Measurements from ENCODE around the gene RALGPS1. TPM values are rescaled to one million over a fixed set of nuclear protein-coding genes. Genes with fewer than 3 reads are reported as not detected.

The RALGPS1 gene
- total RNA-seq, 4 donors from 2014 or later = 7.3 to 22.4 (median 15.4) TPM

DNA sequence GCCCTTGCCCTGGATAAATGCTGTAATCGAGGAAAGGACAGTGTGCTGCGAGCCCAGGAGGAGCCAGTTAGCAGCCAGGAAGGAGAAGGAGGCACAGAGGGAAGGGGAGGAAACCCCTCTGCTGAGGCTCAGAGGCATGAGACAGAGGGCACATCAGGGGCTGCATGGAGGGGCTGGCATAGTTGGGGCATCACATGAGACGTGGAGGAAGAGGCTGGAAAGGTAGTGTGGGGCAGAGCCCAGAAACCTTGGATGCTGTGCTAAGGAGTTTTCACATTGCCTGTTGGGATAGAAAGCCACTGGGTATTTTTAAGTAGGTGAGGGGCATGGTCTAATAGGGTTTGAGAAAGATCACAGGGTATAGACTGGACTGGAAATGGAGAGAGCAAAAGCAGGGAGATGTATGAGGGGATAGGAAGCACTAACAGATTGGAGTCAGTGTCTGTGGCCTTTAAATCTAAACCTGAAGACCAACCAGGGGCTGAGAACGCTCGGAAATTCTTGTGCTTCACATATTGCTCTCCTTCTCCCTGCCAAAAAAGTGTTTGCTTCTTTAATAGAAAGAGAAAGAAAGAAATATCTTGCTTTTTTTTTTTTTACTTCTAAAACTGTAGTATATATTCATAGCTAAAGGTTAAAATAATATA is 240.9 kb downstream of the RALGPS1 start:
- intact Hi-C loops (cut with DNase I; ENCODE audit: low total_unique reads) = no loop called here
- WGBS, 2 donors = 89 to 92% methylated on average over 5 of the region's 5 CpGs
- DNase-seq (ENCODE audit: low spot score in 2 of 2) = peak in 1 of 2 donors; percentile 67
- H3K4me3 ChIP-seq (ENCODE audit: low read depth, poor library complexity, severe bottlenecking) = no peak overlapping the region
- no peak for TF ChIP-seq POLR2A (IDR thresholded peaks at IDR 0.05)
- TF ChIP-seq, protein P1, sequence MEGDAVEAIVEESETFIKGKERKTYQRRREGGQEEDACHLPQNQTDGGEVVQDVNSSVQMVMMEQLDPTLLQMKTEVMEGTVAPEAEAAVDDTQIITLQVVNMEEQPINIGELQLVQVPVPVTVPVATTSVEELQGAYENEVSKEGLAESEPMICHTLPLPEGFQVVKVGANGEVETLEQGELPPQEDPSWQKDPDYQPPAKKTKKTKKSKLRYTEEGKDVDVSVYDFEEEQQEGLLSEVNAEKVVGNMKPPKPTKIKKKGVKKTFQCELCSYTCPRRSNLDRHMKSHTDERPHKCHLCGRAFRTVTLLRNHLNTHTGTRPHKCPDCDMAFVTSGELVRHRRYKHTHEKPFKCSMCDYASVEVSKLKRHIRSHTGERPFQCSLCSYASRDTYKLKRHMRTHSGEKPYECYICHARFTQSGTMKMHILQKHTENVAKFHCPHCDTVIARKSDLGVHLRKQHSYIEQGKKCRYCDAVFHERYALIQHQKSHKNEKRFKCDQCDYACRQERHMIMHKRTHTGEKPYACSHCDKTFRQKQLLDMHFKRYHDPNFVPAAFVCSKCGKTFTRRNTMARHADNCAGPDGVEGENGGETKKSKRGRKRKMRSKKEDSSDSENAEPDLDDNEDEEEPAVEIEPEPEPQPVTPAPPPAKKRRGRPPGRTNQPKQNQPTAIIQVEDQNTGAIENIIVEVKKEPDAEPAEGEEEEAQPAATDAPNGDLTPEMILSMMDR (IDR thresholded peaks at IDR 0.05) = no peak

DNA sequence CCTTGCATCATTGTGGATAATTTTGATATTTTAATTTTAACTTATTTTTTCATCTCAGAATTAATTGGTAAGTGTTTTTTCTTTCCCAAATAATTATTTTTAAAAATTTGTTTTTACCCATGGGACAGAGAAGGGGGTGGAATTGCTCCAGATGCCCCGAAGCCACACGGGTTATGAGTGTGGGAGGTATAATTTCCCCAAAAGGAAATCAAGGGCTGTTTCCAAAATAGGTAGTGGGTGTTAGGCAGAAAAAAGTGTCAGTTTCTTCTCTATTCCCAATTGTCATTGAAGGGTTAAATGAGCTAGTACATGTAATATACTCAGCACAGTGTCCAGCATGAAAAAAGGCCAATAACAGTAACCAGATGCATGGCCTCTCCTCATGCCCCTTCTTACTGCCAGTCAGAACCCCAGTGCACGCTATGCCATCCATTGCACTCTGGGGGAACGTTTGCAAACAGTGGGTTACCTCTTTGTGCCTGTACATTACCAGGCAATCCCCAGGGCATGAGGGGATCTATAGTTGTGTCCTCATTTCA is 244.3 kb downstream of the RALGPS1 start:
- intact Hi-C loops (cut with DNase I; ENCODE audit: low total_unique reads) = no loop called here
- H3K4me3 ChIP-seq (ENCODE audit: low read depth, poor library complexity, severe bottlenecking) = no peak overlapping the region
- no peak for DNase-seq (ENCODE audit: low spot score in 2 of 2)
- TF ChIP-seq, protein P1 (IDR thresholded peaks at IDR 0.05) = no peak
- TF ChIP-seq POLR2A (IDR thresholded peaks at IDR 0.05) = no peak
- WGBS, 2 donors = 86 to 87% methylated on average over 4 of the region's 4 CpGs

DNA sequence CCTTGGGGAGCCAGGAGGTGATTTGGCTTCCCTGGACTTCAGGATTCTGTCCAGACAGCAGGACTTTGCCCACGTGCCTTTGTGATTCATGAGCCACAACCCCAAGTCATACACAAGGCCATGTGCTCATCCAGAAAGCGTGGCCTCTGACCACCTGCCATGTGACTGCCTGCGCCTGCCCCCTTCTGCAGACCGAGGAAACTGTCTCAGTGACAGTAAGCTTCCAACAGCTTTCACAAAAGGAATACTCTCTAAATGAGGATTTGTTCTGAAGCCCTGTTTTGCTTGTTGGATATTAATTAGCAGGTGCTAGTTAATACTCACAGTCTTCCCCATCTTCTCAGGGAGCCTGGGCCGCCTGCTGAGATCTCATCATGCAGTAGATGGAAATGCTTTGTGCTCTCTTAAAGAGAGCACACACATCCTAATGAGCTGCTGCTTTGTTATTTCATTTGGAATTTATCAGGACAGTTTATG is 244.8 kb downstream of the RALGPS1 start:
- 53 to 63% methylated on average over 5 of the region's 5 CpGs for WGBS, 2 donors
- DNase-seq (ENCODE audit: low spot score in 2 of 2) = peak; percentile 62 to 90
- intact Hi-C loops (cut with DNase I; ENCODE audit: low total_unique reads) = no loop called here

DNA sequence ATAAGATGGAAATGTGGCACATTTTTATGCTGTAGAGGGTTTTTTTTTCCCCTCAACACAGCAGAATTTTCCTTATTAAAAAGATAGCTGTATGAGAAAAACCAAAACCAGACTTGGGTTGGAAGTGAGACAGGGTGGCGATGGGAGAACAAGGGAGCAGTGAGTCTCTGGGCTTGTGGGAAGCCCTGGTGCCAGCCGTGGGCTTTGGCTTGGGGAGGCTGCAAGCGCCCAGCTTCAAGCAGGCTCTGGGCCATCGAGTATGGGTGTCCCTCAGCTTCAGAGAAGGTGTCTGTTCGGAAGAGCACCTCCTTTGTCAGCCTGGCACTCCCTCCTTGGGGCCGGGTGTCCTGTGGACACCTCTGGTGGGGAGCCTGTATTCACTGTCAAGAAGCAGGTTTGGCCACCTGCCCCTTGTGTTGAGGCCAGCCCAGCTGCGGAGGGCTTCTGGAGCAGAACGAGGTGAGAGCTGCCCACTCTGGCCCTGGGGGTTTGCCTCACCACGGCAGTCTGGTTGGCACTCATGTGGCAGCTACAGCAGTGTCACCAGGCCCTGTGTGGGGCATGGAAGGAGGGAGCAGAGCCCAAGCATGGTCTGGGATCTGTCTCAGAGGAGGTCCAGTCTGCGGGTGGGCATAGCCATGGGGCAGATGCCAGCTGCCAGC is 245.5 kb downstream of the RALGPS1 start:
- TF ChIP-seq POLR2A (IDR thresholded peaks at IDR 0.05) = no peak
- TF ChIP-seq, protein P1 (IDR thresholded peaks at IDR 0.05) = no peak
- no peak overlapping the region for H3K4me3 ChIP-seq (ENCODE audit: low read depth, poor library complexity, severe bottlenecking)
- intact Hi-C loops (cut with DNase I; ENCODE audit: low total_unique reads) = no loop called here
- 75 to 86% methylated on average over 9 of the region's 10 CpGs for WGBS, 2 donors
- DNase-seq (ENCODE audit: low spot score in 2 of 2) = peak in 1 of 2 donors; percentile 75

More for the DNA sequence above, 244.8 kb downstream of the RALGPS1 start:
- TF ChIP-seq, protein P1 (IDR thresholded peaks at IDR 0.05) = no peak
- no peak for TF ChIP-seq POLR2A (IDR thresholded peaks at IDR 0.05)
- no peak overlapping the region for H3K4me3 ChIP-seq (ENCODE audit: low read depth, poor library complexity, severe bottlenecking)

DNA sequence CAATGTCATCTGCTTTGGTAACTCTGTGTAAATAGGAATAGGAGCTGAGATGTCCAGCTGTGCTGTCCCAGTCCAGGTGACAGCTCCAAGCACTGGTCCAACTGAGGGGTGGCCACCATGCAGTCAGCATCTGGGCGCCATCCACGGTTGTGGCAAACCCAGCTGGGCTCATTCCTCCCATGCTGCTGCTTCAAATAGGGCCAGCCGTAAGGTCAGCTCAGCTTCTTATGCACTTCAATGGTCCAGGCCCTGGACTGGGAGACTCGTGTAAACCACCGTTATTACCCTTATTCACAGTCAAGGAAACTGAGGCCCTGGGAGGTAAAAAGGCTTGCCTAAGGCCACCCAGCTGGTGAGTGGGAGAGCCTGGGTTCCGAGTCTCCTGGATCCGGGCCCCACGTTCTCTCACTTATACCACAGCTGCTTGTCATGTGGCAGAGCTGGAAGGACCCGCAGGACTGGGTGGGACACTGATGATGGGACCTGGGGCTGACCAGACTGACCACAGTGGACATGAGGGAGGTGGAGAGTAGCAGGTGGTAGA is 246.6 kb downstream of the RALGPS1 start:
- peak in 1 of 2 donors; percentile 83 for DNase-seq (ENCODE audit: low spot score in 2 of 2)
- WGBS, 2 donors = 93 to 94% methylated on average over 6 to 9 of the region's 9 CpGs
- no peak overlapping the region for H3K4me3 ChIP-seq (ENCODE audit: low read depth, poor library complexity, severe bottlenecking)
- intact Hi-C loops (cut with DNase I; ENCODE audit: low total_unique reads) = no loop called here
- TF ChIP-seq, protein P1 (IDR thresholded peaks at IDR 0.05) = no peak
- TF ChIP-seq POLR2A (IDR thresholded peaks at IDR 0.05) = no peak

All from lower leg skin (tissue), 4 donors.